Measurements from ENCODE around the gene SLIT1. TPM values are rescaled to one million over a fixed set of nuclear protein-coding genes. Genes with fewer than 3 reads are reported as not detected.

The SLIT1 gene
- total RNA-seq, 1 donor from 2014 or later, result 0.23 TPM

DNA sequence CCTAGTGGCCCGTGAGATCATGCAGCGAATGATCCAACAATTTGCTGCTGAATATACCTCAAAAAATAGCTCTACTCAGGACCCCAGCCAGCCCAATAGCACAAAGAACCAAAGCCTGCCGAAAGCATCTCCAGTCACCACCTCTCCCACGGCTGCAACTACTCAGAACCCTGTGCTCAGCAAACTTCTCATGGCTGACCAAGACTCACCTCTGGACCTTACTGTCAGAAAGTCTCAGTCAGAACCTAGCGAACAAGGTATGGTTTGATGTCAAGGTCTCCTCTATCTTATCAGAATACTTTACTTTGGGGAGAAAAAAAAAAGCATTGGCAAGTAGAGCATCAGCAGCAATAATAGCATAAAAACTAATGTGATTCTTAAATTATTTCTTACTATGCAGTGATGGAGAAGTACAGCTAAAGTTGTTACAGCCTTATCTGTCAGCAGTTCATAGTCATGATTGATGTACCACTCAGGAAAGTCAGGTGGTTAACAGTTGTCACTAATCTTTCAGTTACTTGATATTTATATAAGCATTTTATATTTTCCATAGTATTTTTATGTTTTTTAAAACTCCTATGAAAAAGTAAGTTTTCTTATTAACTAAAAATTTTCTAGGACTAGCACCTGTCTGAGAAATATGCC lies 236.6 kb downstream of the SLIT1 start:
- Mint-ChIP-seq H3K27me3 (ENCODE audit: low read depth, unreplicated experiment) (no peaks in the 10 kb centered on the region), H3K9me3 (ENCODE audit: unreplicated experiment) (no peaks in the 10 kb centered on the region), H3K4me3 (ENCODE audit: unreplicated experiment) (no peak overlapping the region), H3K36me3 (ENCODE audit: low read depth, unreplicated experiment) (peaks cover 3% of the 10 kb centered on the region), H3K27ac (ENCODE audit: unreplicated experiment) (no peak overlapping the region), H3K4me1 (ENCODE audit: low read depth, unreplicated experiment) (no peaks in the 10 kb centered on the region)
- DNase-seq (ENCODE audit: low read depth) (no peak), FAIRE-seq (no peak)
- H3K27me3 ChIP-seq (ENCODE audit: insufficient read depth, low read length), result no peaks in the 10 kb centered on the region
- no peaks in the 10 kb centered on the region for H3K9me3 ChIP-seq (ENCODE audit: insufficient read depth, low read depth, low read length)
- TF ChIP-seq, protein P1, sequence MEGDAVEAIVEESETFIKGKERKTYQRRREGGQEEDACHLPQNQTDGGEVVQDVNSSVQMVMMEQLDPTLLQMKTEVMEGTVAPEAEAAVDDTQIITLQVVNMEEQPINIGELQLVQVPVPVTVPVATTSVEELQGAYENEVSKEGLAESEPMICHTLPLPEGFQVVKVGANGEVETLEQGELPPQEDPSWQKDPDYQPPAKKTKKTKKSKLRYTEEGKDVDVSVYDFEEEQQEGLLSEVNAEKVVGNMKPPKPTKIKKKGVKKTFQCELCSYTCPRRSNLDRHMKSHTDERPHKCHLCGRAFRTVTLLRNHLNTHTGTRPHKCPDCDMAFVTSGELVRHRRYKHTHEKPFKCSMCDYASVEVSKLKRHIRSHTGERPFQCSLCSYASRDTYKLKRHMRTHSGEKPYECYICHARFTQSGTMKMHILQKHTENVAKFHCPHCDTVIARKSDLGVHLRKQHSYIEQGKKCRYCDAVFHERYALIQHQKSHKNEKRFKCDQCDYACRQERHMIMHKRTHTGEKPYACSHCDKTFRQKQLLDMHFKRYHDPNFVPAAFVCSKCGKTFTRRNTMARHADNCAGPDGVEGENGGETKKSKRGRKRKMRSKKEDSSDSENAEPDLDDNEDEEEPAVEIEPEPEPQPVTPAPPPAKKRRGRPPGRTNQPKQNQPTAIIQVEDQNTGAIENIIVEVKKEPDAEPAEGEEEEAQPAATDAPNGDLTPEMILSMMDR (IDR thresholded peaks at IDR 0.05; ENCODE audit: insufficient read depth, low read depth, low read length), result no peak
- TF ChIP-seq EZH2 (IDR thresholded peaks at IDR 0.05; ENCODE audit: insufficient read depth, low read length), result no peak
- H3K9ac ChIP-seq (ENCODE audit: low read length), result no peak overlapping the region
- H2AFZ ChIP-seq (ENCODE audit: low read depth, low read length), result no peak overlapping the region
- peaks cover 7% of the 10 kb centered on the region for H3K79me2 ChIP-seq (ENCODE audit: insufficient read depth, low read length)
- peaks cover 8% of the 10 kb centered on the region for H4K20me1 ChIP-seq (ENCODE audit: insufficient read depth, low read length)
- H3K4me2 ChIP-seq (ENCODE audit: low read length), result no peak overlapping the region
- peaks cover 14% of the 10 kb centered on the region for H3K36me3 ChIP-seq (ENCODE audit: insufficient read depth, low read length)
- no peaks in the 10 kb centered on the region for H3K4me1 ChIP-seq (ENCODE audit: insufficient read depth, low read length)
- H3K4me3 ChIP-seq (ENCODE audit: insufficient read depth, low read depth, low read length), result no peak overlapping the region
- no peak overlapping the region for H3K27ac ChIP-seq (ENCODE audit: low read depth, low read length)

Other genes with a start within 250 kb of the SLIT1 start
- gene ARHGAP19, start 106.7 kb upstream of the SLIT1 start, total RNA-seq, result 9.0 and 9.2 TPM in 2 replicates
- 1.4 and 2.5 TPM in 2 replicates for gene FRAT1, start 133.3 kb upstream of the SLIT1 start, total RNA-seq
- 7.4 and 7.8 TPM in 2 replicates for gene FRAT2, start 148.8 kb upstream of the SLIT1 start, total RNA-seq
- 45.0 and 52.1 TPM in 2 replicates for gene RRP12, start 215.4 kb upstream of the SLIT1 start, total RNA-seq
- 706 and 719 TPM in 2 replicates for gene PGAM1, start 240.2 kb upstream of the SLIT1 start, total RNA-seq